Measurements from ENCODE around the gene SNX27.

The SNX27 gene

DNA sequence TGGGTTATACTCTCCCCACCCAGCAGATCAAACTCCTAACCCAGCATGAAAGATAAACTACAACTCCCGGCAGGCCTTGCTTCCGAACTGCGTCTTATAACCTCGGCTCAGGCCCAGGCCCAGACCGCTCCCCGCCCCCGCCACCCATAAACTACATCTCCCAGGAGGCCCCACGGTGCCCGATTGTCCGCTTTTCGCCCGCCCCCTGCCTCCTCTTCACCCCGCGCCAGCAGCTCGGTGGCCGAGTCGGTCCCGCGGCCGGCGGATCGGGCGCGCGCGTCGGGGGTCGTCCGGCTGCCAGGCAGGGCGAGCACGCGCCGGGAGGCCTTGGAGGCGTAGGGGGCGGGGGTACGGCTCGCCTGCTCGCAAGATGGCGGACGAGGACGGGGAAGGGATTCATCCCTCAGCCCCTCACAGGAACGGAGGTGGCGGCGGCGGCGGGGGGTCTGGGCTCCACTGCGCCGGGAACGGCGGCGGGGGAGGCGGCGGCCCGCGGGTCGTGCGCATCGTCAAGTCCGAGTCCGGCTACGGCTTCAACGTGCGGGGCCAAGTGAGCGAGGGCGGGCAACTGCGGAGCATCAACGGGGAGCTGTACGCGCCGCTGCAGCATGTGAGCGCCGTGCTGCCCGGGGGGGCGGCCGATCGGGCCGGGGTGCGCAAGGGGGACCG, at the start of gene SNX27:
Gene SNX27 (plus strand): TSS at position 219 of the 669 bp plus-strand sequence. CDS start 152 bp downstream, at position 371.
- no peaks in the 10 kb centered on the region for H3K27me3 ChIP-seq (replicated peaks)
- peak within 1 kb of the TSS; percentile 89 for H3K27ac ChIP-seq
- DNase-seq: peak; percentile 92
- H3K36me3 ChIP-seq (replicated peaks): no peaks in the 10 kb centered on the region
- H3K4me3 ChIP-seq (ENCODE audit: low read depth, low read length): peak within 1 kb of the TSS; percentile 81
- in situ Hi-C loops (cut with HindIII; ENCODE audit: low pct_ligation_motif_present, low sequenced_read_pairs): no loop called here
- TF ChIP-seq CTCF (IDR thresholded peaks at IDR 0.05; ENCODE audit: low read depth, low read length, missing control alignments): no peak

DNA sequence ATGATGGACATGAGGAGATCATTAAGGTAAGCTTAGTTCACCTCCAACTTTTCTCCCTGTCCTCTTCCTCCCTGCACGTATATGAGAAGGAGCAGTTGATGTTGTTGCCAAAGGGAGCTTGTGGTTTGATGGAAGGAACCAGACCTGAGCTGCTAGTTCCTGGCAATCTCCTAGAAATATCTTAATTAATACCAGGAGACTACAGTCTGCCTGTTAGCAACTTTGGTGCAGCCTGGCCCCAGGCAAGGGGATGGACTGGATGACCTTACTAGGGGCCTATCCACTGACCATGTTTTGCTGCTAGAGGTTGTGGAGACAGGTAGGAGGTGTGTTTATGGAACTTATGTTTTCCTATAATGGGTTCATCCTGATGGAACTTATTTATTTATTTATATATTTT, 49.2 kb upstream of the SNX27 start:
- no peak for DNase-seq
- in situ Hi-C loops (cut with HindIII; ENCODE audit: low pct_ligation_motif_present, low sequenced_read_pairs): no loop called here
- no peaks in the 10 kb centered on the region for H3K36me3 ChIP-seq (replicated peaks)
- H3K27ac ChIP-seq: no peak overlapping the region
- no peaks in the 10 kb centered on the region for H3K27me3 ChIP-seq (replicated peaks)
- no peak overlapping the region for H3K4me3 ChIP-seq (ENCODE audit: low read depth, low read length)
- TF ChIP-seq CTCF (IDR thresholded peaks at IDR 0.05; ENCODE audit: low read depth, low read length, missing control alignments): no peak

DNA sequence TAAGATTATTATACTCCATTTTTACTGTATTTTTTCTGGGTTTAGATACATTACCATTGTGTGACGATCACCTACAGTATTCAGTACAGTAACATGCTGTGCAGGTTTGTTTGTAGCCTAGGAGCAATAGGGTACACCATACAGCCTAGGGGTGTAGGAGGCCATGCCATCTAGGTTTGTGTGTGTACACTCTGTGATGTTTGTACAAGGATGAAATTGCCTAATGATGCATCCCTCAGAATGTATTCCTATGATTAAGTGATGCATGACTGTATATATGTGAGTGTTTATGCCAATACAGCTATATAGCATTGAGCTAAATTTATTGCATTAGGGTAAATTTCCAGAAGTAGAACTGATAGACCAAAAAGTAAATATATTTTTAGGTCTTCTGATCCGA, 48.5 kb upstream of the SNX27 start:
- in situ Hi-C loops (cut with HindIII; ENCODE audit: low pct_ligation_motif_present, low sequenced_read_pairs): no loop called here
- DNase-seq: no peak
- H3K27ac ChIP-seq: no peak overlapping the region
- no peaks in the 10 kb centered on the region for H3K36me3 ChIP-seq (replicated peaks)
- H3K27me3 ChIP-seq (replicated peaks): no peaks in the 10 kb centered on the region
- no peak for TF ChIP-seq CTCF (IDR thresholded peaks at IDR 0.05; ENCODE audit: low read depth, low read length, missing control alignments)
- H3K4me3 ChIP-seq (ENCODE audit: low read depth, low read length): no peak overlapping the region

GRCh38 chr1:151565502-151566189, 46.2 kb upstream of the SNX27 start:
- Histone ChIP-seq H3K27me3 (replicated peaks) (no peaks in the 10 kb centered on the region), H3K36me3 (replicated peaks) (peaks cover 2% of the 10 kb centered on the region), H3K4me3 (ENCODE audit: low read depth, low read length) (no peak overlapping the region), H3K27ac (no peak overlapping the region)
- no peak for DNase-seq
- in situ Hi-C loops (cut with HindIII; ENCODE audit: low pct_ligation_motif_present, low sequenced_read_pairs): no loop called here
- no peak for TF ChIP-seq CTCF (IDR thresholded peaks at IDR 0.05; ENCODE audit: low read depth, low read length, missing control alignments)

- no peak for TF ChIP-seq CTCF (IDR thresholded peaks at IDR 0.05; ENCODE audit: low read depth, low read length, missing control alignments)
- Histone ChIP-seq H3K27ac (no peak overlapping the region), H3K27me3 (replicated peaks) (no peaks in the 10 kb centered on the region), H3K4me3 (ENCODE audit: low read depth, low read length) (no peak overlapping the region), H3K36me3 (replicated peaks) (peaks cover 2% of the 10 kb centered on the region)
- no peak for DNase-seq
- in situ Hi-C loops (cut with HindIII; ENCODE audit: low pct_ligation_motif_present, low sequenced_read_pairs): no loop called here
Measured at GRCh38 chr1:151568626-151569088, 43.2 kb upstream of the SNX27 start.
